NCI-H1092 treated with DMSO at 0.1 percent for 48 hours (cell line): Measurements from ENCODE around the gene IQSEC2.

ENCODE experiments used
- DNase-seq: peaks from one replicate; lab custom pipeline; 2025; lab: John Stamatoyannopoulos, UW

IQSEC2 gene

GRCh38 chrX:53281321-53281822, at the start of gene IQSEC2:
TSS of gene IQSEC2 (minus strand) at chrX:53281584.
- no peak for DNase-seq

GRCh38 chrX:53330331-53330730, 48.9 kb upstream of the IQSEC2 start:
- no peak for DNase-seq

- DNase-seq: no peak
Observed at GRCh38 chrX:53324803-53325202, 43.4 kb upstream of the IQSEC2 start.

GRCh38 chrX:53324085-53324484, 42.7 kb upstream of the IQSEC2 start:
- DNase-seq: no peak

GRCh38 chrX:53323196-53323595, 41.8 kb upstream of the IQSEC2 start:
- no peak for DNase-seq

- DNase-seq: no peak
Observed at GRCh38 chrX:53321943-53322497, 40.6 kb upstream of the IQSEC2 start.

- DNase-seq: no peak
Observed at GRCh38 chrX:53321230-53321942, 40.0 kb upstream of the IQSEC2 start.

- no peak for DNase-seq
Observed at GRCh38 chrX:53320543-53321229, 39.3 kb upstream of the IQSEC2 start.

- peak; percentile 7 for DNase-seq
Observed at GRCh38 chrX:53319614-53320542, 38.5 kb upstream of the IQSEC2 start.

- no peak for DNase-seq
Observed at GRCh38 chrX:53318766-53319353, 37.5 kb upstream of the IQSEC2 start.

GRCh38 chrX:53317365-53318069, 36.1 kb upstream of the IQSEC2 start:
- peak; percentile 68 for DNase-seq

GRCh38 chrX:53316860-53317237, 35.5 kb upstream of the IQSEC2 start:
- DNase-seq: no peak

- DNase-seq: no peak
Observed at GRCh38 chrX:53316111-53316859, 34.9 kb upstream of the IQSEC2 start.

GRCh38 chrX:53313728-53314105, 32.3 kb upstream of the IQSEC2 start:
- DNase-seq: no peak

- peak; percentile 48 for DNase-seq
Observed at GRCh38 chrX:53312946-53313727, 31.8 kb upstream of the IQSEC2 start.

GRCh38 chrX:53309837-53310236, 28.5 kb upstream of the IQSEC2 start:
- no peak for DNase-seq

GRCh38 chrX:53308836-53309235, 27.5 kb upstream of the IQSEC2 start:
- no peak for DNase-seq

- DNase-seq: peak; percentile 62
Observed at GRCh38 chrX:53305996-53306937, 24.9 kb upstream of the IQSEC2 start.
